GM18499 (cell line): ENCODE data around the gene MVD.

Experiments
- ATAC-seq: cut with Tn5 transposase; IDR thresholded peaks from one replicate; pipeline ENCODE4 v1.9.1; 2021; ENCODE audit warnings: moderate number of reproducible peaks; ENCODE audit not compliant: insufficient read depth, unreplicated experiment

Gene MVD

DNA sequence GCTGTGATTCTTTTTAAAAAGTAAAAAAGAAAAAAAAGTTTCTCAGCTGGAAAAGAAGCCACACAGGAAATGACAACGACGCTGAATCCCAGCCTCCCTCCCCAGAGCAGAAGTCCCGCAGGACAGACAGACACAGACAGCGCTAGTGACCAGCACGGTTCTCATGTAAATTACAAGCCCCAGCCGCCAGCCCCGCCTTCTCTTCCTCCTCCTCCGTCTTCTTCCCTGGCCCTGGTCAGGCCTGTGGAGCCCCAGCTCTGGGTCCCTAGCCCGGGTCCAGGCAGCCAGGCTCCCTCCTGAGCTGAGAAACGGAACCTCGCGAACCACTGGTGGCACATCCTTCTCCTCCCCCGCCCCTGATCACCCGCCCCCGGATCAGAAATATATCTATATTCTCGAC is 31.5 kb downstream of the MVD start:
- ATAC-seq, result no peak

DNA sequence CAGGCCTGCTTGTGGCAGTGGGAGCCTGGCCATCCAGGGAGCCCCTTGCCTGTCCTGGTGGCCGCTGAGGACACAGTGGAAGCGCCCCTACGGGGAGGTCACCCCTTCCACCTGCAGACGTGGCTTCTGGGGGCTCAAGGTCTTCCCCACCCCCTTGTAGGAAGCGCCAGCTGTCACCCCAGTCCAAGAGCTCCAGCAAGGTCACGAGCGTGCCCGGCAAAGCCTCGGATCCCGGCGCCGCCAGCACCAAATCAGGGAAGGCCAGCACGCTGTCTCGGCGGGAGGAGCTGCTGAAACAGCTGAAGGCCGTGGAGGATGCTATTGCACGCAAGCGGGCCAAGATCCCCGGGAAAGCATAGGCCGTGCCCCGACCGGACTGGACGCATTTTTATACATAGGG is 31.9 kb downstream of the MVD start:
- no peak for ATAC-seq

DNA sequence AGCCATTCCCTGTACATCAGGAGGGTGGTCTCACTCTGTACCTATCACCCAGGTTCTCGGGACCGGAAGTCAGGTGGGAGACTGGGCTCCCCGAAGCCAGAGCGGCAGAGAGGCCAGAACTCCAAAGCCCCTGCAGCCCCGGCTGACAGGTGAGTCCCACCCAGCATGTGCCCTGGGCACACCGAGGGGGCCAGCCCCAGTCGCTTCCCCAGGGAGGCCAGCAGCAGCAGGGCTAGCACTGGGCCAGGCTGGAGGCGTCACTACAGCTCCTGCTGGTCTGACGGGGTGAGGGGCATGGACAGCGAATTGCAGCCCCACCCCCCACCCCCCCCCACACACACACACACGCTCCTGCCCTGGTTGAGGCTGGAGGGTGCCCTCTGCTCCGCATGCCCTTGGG is 32.5 kb downstream of the MVD start:
- no peak for ATAC-seq

DNA sequence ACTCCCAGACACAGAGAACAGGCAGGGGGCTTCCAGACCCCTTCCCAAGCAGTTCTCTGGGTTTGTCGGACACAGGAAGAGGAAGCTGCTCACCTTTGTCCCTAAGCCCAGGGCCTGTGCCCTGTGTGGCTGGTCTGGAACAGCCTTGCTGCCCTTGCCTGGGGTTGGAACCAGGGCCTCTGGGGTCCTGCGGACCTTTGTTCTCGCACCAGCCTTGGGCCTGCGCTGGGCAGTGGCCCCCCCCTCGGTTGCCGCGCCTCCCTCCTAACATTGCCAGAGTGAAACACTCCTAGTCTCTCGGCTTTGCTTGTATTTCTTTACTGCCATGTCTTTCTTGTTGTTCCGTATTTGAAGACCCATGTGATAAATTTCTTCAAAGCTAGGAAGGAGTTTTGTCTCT is 33.1 kb downstream of the MVD start:
- ATAC-seq, result no peak

DNA sequence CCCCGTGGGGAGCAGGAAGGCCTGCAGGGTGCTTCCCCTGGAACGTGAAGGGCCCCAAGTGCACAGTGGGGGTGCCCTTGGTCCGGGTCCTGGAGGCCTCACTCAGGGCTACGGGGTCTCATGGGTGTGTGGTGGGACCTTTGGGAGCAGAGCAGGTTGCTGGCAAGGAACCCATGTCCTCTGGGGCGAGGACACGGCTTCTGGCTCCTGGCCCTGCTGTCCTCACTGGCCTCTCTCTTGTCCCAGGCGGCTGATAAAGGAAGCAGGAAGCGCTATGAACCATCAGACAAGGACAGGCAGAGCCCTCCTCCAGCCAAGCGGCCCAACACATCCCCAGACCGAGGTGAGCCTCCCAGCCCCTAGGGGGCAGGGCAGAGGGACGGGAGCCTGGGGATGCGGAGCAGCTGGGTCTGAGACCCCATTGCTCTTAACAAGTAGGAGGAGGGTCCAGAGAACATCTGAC is 34.3 kb downstream of the MVD start:
- ATAC-seq, result no peak

DNA sequence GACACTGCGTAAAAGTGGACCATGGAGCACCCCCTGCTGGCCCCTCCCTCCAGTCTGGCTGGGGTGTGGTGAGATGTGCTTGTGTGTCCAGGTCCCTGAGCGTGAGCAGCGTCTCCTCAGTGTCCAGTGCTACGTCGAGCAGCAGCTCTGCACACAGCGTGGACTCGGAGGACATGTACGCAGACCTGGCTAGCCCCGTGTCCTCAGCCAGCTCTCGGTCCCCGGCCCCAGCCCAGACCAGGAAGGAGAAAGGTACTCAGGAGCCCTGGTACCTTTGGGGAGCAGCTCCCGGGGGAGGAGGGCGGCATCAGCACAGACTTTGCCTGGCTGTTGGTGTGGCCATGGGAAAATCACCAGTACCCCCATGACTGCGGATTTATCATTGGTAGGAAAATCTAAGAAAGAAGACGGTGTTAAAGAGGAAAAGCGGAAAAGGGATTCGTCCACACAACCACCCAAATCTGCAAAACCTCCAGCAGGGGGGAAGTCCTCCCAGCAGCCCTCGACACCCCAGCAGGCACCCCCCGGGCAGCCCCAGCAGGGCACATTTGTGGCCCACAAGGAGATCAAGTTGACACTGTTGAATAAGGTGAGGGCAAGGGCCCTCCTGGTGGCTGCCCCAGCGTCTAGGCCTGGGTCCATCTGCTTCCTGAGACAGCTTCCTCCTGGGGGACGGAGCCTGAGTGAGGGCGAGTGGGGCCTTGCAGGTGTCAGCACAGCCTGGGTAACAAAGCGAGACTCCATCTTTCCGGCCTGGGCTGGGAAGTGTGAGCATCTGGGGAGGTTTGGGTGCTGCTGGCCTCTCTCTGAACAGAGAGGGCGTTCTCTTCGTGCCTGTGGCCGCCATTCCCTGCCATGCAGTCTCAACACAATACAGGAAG is 35.1 kb downstream of the MVD start:
- ATAC-seq, result no peak

DNA sequence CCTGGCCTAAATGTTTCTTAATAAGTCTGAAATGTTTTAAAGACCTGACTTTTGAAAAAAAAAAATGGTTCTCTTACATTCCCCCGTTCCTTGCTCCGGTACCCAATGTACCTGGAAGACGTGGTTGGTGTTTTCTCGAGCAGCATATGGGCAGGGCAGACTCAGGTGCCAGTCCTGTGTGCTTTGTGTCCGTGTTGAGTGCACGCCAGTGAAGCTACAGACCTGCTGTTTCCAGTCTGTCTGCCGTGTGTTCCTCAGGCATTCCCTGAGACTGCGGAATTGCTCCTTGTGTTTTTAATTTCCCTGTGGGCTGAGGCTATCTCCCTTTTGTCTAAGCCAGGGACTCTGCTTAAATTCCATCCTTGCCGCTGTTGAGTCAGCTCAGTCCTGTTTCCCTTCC is 36.2 kb downstream of the MVD start:
- ATAC-seq, result no peak

DNA sequence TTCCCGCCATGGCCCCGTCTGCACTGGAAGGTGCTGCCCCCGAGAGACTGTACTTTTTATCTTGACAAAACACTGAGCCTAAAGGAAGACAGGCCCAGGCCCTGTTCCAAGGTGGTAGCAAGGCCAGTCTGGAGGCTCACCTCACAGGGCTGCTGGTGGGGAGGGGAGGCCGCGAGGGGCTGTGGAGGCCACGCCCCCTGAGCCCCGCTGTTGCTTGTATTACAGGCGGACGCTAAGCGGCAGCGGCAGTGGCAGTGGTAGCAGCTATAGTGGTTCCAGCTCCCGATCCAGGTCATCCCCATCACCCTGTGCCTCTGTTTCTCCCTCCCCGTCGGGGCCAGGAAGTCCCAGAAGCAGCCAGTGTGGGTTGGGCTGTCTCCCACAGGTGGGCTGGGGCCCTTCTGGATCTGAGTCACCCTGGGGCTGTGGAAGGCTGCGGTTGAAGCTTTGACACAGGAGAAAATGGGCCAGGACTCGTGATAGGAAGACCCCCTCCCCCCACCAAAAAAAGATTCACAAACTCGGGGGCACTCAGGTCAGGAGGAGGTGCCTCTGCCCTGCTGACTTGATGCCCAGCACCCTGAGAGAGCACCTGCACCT is 37.8 kb downstream of the MVD start:
- ATAC-seq, result no peak

DNA sequence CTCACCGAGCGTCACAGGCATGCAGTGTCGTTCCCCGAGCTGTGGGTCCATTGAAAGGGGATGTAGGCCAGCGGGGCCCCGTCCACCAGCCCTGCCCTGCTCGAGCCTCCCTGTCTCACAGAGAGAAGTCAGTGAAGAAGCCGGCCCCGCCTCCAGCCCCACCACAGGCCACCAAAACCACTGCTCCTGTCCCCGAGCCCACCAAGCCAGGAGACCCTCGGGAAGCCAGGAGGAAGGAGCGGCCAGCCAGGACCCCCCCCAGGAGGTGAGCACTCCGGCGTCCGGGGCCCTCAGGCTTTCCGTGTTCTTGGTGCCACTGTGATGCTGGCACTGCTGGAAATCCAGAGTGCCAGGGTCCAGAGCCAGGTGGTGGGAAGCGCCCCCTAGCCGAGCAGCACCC is 38.4 kb downstream of the MVD start:
- ATAC-seq, result no peak

DNA sequence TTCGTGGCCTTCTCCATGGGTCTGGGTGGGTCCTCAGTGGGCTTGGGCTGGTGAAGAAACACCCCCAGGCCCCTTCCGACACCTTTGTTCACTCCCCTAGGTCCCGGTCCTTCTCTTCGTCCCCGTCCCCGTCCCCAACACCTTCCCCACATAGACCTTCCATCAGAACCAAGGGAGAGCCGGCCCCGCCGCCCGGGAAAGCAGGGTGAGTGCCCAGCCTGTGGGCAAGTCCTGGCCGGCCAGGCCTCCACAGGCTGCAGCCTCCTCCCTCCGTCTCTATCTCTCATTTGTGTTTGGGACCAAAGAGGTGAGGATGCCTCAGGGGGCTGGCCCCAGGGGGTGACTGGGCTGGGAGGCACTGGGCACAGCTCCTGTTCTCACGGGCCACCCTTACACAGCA is 39.0 kb downstream of the MVD start:
- no peak for ATAC-seq

DNA sequence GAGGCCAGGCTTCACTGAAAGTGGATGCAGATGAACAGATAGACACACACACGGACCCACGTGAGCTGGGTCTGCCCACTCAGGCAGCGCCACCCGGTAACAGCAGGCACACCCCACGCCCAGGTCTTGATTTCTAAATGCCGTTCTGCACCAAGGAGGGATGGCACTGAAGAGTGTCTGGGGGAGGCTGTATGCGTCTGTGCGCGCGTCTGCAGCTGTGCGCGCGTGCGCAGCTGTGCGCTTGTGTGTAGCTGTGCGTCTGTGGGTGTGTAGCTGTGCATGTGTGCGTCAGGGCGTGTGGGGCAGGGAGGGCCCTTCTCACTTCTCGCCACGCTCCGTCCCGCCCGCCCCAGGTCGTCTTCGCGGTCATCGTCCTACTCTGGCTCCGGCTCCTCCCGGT is 40.0 kb downstream of the MVD start:
- ATAC-seq, result no peak

DNA sequence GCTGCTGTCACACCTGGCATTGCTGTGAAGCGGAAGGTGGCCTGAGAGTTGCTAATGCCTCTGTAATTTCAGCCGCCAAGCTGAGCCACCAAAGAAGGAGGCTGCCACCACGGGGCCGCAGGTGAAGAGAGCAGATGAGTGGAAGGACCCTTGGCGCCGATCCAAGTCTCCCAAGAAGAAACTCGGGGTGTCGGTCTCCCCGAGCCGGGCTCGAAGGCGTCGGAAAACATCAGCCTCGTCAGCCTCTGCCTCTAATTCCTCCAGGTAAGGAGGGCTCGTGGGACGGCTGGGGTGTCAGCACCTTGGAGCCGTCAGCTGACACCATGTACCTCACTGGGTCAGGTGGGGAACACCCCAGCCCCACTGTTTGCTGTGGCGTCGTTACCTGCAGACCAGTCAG is 40.8 kb downstream of the MVD start:
- no peak for ATAC-seq

DNA sequence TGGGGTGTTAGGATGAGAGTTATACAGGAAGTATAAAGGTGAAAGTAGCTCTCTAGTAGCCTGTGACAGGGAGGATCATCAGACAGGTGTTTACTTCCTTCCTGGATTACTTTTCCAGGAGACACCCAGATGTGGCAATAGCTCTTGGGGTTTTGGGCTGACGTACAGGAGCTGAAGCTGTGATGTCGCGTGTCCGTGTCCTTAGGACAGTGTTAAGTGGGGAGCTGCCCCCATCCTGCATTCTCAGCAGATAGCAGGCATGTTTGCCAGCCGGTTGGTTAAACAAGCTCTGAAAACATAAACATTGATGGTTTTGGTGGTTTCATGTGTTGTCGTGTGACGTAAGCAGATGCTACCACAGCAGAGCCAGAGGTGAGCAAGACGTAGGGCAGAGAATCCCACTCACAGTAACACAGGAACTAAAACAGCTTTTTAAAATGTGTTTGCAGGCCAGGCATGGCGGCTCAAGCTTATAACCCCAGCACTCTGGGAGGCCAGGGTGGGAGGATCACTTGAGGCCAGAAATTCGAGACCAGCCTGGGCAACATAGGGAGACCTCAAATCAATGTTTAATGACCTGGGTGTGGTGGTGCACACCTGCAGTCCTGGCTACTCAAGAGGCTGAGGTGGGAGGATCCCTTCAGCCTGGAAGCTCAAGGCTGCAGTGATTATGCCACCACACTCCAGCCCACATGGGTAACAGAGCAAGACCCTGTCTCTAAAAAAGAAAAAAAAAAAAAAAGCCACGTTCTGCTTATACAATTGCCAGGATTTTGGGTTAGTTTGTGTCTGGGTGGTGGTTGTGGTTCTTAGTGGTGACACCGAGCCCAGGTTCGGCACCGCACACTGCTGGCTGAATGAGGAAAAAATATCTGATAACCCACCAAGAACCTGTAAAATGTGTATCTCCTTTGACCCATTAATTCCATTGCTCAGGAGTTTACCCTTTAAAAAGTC is 42.8 kb downstream of the MVD start:
- no peak for ATAC-seq

DNA sequence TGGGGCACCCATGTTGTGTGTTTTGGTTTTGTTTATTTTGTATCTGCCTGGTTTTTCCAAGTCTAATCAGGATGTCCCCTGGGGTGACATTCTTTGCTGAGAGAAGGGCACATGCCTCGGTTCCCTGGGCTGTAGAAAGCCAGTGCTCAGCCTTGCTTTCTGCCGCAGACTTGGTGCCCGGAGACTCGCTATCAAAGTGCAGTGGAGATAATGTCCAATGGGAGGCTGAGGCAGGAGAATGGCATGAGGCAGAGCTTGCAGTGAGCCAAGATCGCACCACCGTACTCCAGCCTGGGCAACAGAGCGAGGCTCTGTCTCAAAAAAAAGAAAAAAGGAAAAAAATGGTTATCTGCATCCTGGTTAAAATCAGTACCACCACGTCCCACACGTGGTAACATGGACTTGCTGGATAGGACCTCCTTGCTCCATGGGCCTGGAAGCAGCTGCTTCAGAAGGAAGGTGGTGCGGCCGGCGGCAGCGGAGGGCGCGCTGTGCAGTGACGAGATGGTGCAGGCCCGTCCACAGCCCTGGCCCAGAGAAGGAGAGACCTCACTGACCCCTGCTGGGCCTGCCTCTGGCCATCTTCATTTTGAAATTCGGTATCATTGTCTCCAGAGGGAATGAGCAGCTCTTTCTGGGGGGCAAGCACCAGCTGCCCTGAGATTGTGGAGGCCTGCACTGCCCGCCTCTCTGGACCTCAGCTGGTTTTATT is 43.8 kb downstream of the MVD start:
- no peak for ATAC-seq

DNA sequence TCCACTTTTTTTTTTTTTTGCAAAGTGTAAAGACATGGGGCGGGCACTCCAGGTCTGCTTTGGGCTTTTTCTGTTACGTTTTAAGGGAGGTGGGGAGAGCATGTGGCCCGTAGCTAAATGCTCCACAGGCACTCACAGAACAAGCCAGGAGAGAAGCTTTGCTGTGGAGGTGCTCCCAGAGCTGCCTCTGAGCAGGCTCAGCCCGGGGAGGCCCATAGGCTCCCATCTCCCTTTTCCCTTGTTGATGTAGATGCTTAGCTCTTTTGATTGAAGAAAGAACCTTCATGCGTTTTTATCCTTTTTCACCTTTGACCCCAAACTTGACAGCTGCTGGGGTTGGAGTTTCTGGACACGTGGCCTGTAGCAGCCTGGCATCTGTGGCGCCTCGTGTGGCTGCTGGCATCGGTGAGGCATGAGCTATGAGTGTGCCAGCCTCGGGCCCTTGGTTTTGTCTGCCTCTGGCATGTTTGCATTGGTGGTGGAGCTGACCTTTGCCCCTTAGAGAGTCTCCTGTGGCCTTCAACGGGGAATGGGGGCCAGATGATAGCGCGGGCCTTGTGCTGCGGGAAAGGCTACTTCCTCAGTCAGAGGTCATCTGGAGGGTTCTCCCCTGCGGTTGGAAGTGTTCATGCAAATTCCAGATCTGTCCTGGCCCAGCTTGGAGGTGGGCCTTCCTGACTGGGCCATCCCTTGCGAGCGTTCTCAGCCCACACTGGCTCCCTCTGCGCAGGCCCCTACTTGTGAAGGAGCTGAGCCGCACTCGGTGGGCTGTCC is 44.5 kb downstream of the MVD start:
- ATAC-seq, result no peak

DNA sequence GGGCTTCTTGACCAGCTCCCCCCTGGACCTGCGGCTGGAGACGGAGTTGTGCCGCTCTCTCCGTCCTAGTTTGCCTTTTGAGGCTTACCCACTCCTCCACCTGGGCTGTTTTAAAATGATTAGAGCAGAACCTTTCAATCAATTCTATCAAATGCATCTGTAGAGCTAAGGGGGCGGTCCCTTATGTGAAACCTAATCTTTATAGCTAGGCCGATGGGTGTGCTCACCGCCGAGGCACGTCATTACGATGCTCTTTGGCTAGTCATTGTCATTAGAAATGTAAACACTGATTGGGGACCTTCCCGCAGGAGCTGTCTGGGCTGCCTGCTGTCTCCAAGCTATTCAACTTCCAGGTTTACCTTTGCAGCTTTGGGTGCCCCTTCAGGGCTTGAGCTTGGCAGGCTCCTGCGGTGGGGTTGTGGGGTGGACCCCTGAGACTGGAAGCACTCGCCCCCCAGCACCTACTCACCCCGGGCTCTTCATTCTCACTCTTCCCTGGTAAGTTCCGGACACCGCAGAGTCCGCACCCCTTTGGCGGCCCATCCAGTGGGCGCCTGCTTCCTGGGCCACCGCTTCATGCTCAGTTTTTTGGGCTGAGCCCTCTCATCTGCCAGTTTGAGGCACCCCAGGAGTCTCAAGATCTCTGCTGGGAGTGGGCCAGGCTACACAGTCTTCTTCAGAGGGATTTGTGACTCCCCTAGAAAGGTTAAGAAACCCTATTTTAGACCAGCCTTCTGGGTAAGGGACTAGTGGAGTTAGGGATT is 45.4 kb downstream of the MVD start:
- ATAC-seq, result no peak

DNA sequence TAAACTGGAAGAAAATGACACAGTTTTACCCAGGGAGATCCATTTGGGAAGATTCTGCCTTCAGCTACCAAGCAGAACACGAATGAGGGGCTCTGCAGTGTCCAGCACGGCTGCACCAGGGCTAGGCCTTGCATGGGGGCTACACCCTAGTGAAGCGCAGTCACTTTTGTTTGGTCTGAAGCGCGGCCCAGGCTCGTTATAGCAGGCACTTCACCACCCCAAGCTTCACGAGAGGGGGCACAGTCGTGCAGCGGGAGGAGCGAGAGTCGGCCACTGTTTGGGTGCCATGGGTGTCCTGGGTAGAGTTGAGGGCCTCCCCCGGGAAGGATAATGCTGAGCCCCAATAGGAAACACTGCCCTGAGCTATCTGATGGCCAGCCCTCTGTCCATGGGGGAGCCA is 46.2 kb downstream of the MVD start:
- ATAC-seq, result no peak

DNA sequence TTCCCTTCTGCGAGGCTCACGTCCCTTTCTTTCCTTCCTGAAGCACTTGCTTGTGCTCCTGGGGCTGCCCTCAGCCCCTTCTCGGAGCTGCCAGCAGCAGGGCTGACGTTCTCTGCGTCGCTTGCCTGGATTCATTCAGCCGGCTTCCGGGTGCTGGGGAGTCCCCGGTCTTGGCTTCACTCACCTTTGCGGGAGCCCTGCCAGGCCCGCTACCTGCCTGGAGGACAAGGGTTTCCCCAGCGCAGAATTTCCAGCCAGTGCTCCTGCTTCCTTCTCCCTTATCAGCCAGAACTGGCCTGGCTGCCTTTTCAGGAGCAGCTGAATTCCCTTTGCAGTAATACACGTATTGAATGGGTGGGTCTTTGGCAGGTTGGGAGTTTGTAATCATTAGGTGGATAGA is 46.6 kb downstream of the MVD start:
- no peak for ATAC-seq
